Smooth muscle cell (in vitro differentiated cells): ENCODE data around the gene ANKRD26. TPM values are rescaled to one million over a fixed set of nuclear protein-coding genes. Genes with fewer than 3 reads are reported as not detected.

Source experiments
- DNase-seq: peaks from one replicate; lab custom pipeline; 2025; ENCODE audit not compliant: unreplicated experiment; lab: John Stamatoyannopoulos, UW
- H2AFZ ChIP-seq: fragments of 200-600 bp; sonication (generic); 2 replicates; pipeline ENCODE4 v1.6.0; 2016; ENCODE audit warnings: antibody characterized with exemption, low read depth, mild to moderate bottlenecking
- H3F3A ChIP-seq: fragments of 200-600 bp; sonication (generic); 2 replicates; pipeline ENCODE4 v1.6.0; 2017; ENCODE audit warnings: antibody characterized with exemption, low read depth
- H3K27ac ChIP-seq: fragments of 200-600 bp; sonication (generic); 2 replicates; pipeline ENCODE4 v1.5.1; 2016; ENCODE audit warnings: low read depth, mild to moderate bottlenecking
- H3K27me3 ChIP-seq: fragments of 200-600 bp; sonication (generic); 2 replicates; pipeline ENCODE4 v1.6.1; 2016; ENCODE audit warnings: low read depth, mild to moderate bottlenecking
- H3K36me3 ChIP-seq: fragments of 200-600 bp; sonication (generic); 2 replicates; pipeline ENCODE4 v1.5.1; 2016; ENCODE audit warnings: low read depth
- H3K4me1 ChIP-seq: fragments of 200-600 bp; sonication (generic); 2 replicates; pipeline ENCODE4 v1.5.1; 2016; ENCODE audit warnings: low read depth
- H3K4me2 ChIP-seq: fragments of 200-600 bp; sonication (generic); 2 replicates; pipeline ENCODE4 v1.6.0; 2016; ENCODE audit warnings: mild to moderate bottlenecking
- H3K4me3 ChIP-seq: fragments of 200-600 bp; sonication (generic); 2 replicates; pipeline ENCODE4 v1.5.1; 2016; ENCODE audit warnings: mild to moderate bottlenecking
- H3K79me2 ChIP-seq: fragments of 200-600 bp; sonication (generic); 2 replicates; pipeline ENCODE4 v1.6.0; 2016; ENCODE audit warnings: low read depth, mild to moderate bottlenecking
- H3K9ac ChIP-seq: fragments of 200-600 bp; sonication (generic); 2 replicates; pipeline ENCODE4 v1.6.0; 2016; ENCODE audit warnings: low read depth
- H3K9me3 ChIP-seq: fragments of 200-600 bp; sonication (generic); replicated peaks from 2 replicates; pipeline ENCODE4 v1.5.1; 2016; ENCODE audit warnings: low read depth
- H4K20me1 ChIP-seq: fragments of 200-600 bp; sonication (generic); 2 replicates; pipeline ENCODE4 v1.6.0; 2016; ENCODE audit warnings: low read depth
- CTCF ChIP-seq: fragments of 200-600 bp; sonication (generic); IDR thresholded peaks from 2 replicates; pipeline ENCODE4 v1.5.1; 2017; ENCODE audit warnings: borderline replicate concordance, mild to moderate bottlenecking, antibody characterized with exemption; ENCODE audit not compliant: insufficient read depth, poor library complexity, severe bottlenecking
- WGBS: methylation state at CpG from one replicate; pipeline ENCODE4 v1.1.7; 2016; ENCODE audit warnings: low lambda C conversion rate; 5-methylcytosine and 5-hydroxymethylcytosine counted together
- polyA plus RNA-seq: library from polyadenylated mRNA; unstranded; fragments of >200 nt; fragmentation: Nextera tagmentation; extraction: Ambion mirVana; gene quantifications from 2 replicates; pipeline ENCODE4 v1.2.1, GENCODE V29; 2016
- small RNA-seq: library from RNA; depleted of rRNA; stranded (forward); fragments of <200 nt; gene quantifications from one replicate; pipeline ENCODE3, GENCODE V24; 2014
- total RNA-seq: library from RNA; depleted of rRNA; stranded (reverse); fragments of >200 nt; gene quantifications from 2 replicates; pipeline ENCODE4 v1.2.3, GENCODE V29; 2014

Gene ANKRD26
- total and polyA plus RNA-seq, 2 experiments from 2014 or later: 4.3 to 9.7 TPM

- no peak overlapping the region for H3K9ac ChIP-seq
- no peaks in the 10 kb centered on the region for H3K79me2 ChIP-seq
- DNase-seq: no peak
- no peaks in the 10 kb centered on the region for H3K4me1 ChIP-seq
- no peaks in the 10 kb centered on the region for H3K9me3 ChIP-seq
- WGBS: 63% methylated on average over 3 of the region's 3 CpGs
- TF ChIP-seq CTCF: no peak
- H3K4me3 ChIP-seq: no peak overlapping the region
- no peak overlapping the region for H2AFZ ChIP-seq
- no peak overlapping the region for H3K4me2 ChIP-seq
- H4K20me1 ChIP-seq: no peaks in the 10 kb centered on the region
- no peaks in the 10 kb centered on the region for H3K27me3 ChIP-seq
- H3F3A ChIP-seq: no peaks in the 10 kb centered on the region
- H3K36me3 ChIP-seq: no peaks in the 10 kb centered on the region
- no peak overlapping the region for H3K27ac ChIP-seq
Measured at GRCh38 chr10:26962835-26963234, 137.5 kb downstream of the ANKRD26 start.

- H3K79me2 ChIP-seq: no peaks in the 10 kb centered on the region
- H3K27ac ChIP-seq: no peak overlapping the region
- no peak for DNase-seq
- H3K36me3 ChIP-seq: no peaks in the 10 kb centered on the region
- H3K27me3 ChIP-seq: no peaks in the 10 kb centered on the region
- no peak overlapping the region for H3K4me3 ChIP-seq
- H4K20me1 ChIP-seq: no peaks in the 10 kb centered on the region
- no peak overlapping the region for H2AFZ ChIP-seq
- H3K4me2 ChIP-seq: no peak overlapping the region
- no peak overlapping the region for H3K9ac ChIP-seq
- no peaks in the 10 kb centered on the region for H3F3A ChIP-seq
- no peaks in the 10 kb centered on the region for H3K4me1 ChIP-seq
- no peak for TF ChIP-seq CTCF
- WGBS: 91% methylated on average over 7 of the region's 7 CpGs
- H3K9me3 ChIP-seq: no peaks in the 10 kb centered on the region
Measured at GRCh38 chr10:26960308-26960707, 140.0 kb downstream of the ANKRD26 start.

GRCh38 chr10:26959841-26960240 lies 140.5 kb downstream of the ANKRD26 start:
- no peak overlapping the region for H3K27ac ChIP-seq
- no peaks in the 10 kb centered on the region for H3K27me3 ChIP-seq
- no peak for TF ChIP-seq CTCF
- WGBS: 97% methylated on average over 6 of the region's 6 CpGs
- H3K4me1 ChIP-seq: no peaks in the 10 kb centered on the region
- H4K20me1 ChIP-seq: no peaks in the 10 kb centered on the region
- no peaks in the 10 kb centered on the region for H3K9me3 ChIP-seq
- no peak for DNase-seq
- H3K4me2 ChIP-seq: no peak overlapping the region
- H3K9ac ChIP-seq: no peak overlapping the region
- no peak overlapping the region for H3K4me3 ChIP-seq
- no peaks in the 10 kb centered on the region for H3K79me2 ChIP-seq
- H3F3A ChIP-seq: no peaks in the 10 kb centered on the region
- no peak overlapping the region for H2AFZ ChIP-seq
- no peaks in the 10 kb centered on the region for H3K36me3 ChIP-seq

Small RNAs within 50 kb of the gene (small RNA-seq; reads per million reads assigned to genes)
- 0.08 reads per million for gene RNU6-490P

Other genes starting within 250 kb of the ANKRD26 start
- gene ABI1, start 239.5 kb downstream of the ANKRD26 start, total RNA-seq: 51.4 and 67.1 TPM in 2 replicates
- gene ABI1, start 239.5 kb downstream of the ANKRD26 start, polyA plus RNA-seq: 40.3 and 52.2 TPM in 2 replicates
- 128 and 148 TPM in 2 replicates for gene YME1L1, start 53.9 kb upstream of the ANKRD26 start, total RNA-seq
- 80.7 and 89.3 TPM in 2 replicates for gene YME1L1, start 53.9 kb upstream of the ANKRD26 start, polyA plus RNA-seq
- 18.2 and 19.1 TPM in 2 replicates for gene MASTL, start 54.9 kb upstream of the ANKRD26 start, total RNA-seq
- 8.7 and 9.6 TPM in 2 replicates for gene MASTL, start 54.9 kb upstream of the ANKRD26 start, polyA plus RNA-seq
- 18.7 and 25.6 TPM in 2 replicates for gene ACBD5, start 140.3 kb upstream of the ANKRD26 start, total RNA-seq
- 12.5 and 14.7 TPM in 2 replicates for gene ACBD5, start 140.3 kb upstream of the ANKRD26 start, polyA plus RNA-seq